Astrocyte of the cerebellum (primary cell): ENCODE results near the gene SUSD6.

Experiments
- DNase-seq: peaks from one replicate; pipeline ENCODE4 v3.0.0-alpha.2; 2011; ENCODE audit warnings: low read depth
- H3K4me3 ChIP-seq: 2 replicates; pipeline ENCODE4 v1.5.1; 2011; ENCODE audit warnings: mild to moderate bottlenecking, low read depth, low read length, moderate library complexity
- CTCF ChIP-seq: IDR thresholded peaks from 2 replicates; pipeline ENCODE4 v1.5.1; 2012; ENCODE audit warnings: low read length, low read depth, moderate library complexity, mild to moderate bottlenecking; ENCODE audit errors: missing control alignments
- in situ Hi-C: cut with HindIII; loops from 2 replicates; pipeline ENCODE4 v1.10.0; 2017; ENCODE audit warnings: low sequenced_read_pairs

Gene SUSD6

GRCh38 chr14:69711065-69711464, 99.7 kb downstream of the SUSD6 start:
- in situ Hi-C loops, result no loop called here
- no peak for TF ChIP-seq CTCF
- no peak for DNase-seq
- no peak overlapping the region for H3K4me3 ChIP-seq

- H3K4me3 ChIP-seq, result no peak overlapping the region
- no peak for TF ChIP-seq CTCF
- in situ Hi-C loops, result no loop called here
- DNase-seq, result no peak
Observed at GRCh38 chr14:69711477-69711876, 100.1 kb downstream of the SUSD6 start.

GRCh38 chr14:69711881-69712560, 100.6 kb downstream of the SUSD6 start:
- in situ Hi-C loops, result no loop called here
- no peak for TF ChIP-seq CTCF
- DNase-seq, result no peak
- no peak overlapping the region for H3K4me3 ChIP-seq

GRCh38 chr14:69712599-69713088, 101.2 kb downstream of the SUSD6 start:
- DNase-seq, result no peak
- TF ChIP-seq CTCF, result no peak
- no peak overlapping the region for H3K4me3 ChIP-seq
- in situ Hi-C loops, result no loop called here

GRCh38 chr14:69713209-69713781, 101.9 kb downstream of the SUSD6 start:
- DNase-seq, result no peak
- TF ChIP-seq CTCF, result no peak
- no peak overlapping the region for H3K4me3 ChIP-seq
- in situ Hi-C loops, result no loop called here

- in situ Hi-C loops, result no loop called here
- H3K4me3 ChIP-seq, result no peak overlapping the region
- no peak for DNase-seq
- TF ChIP-seq CTCF, result no peak
Observed at GRCh38 chr14:69713993-69714679, 102.7 kb downstream of the SUSD6 start.
